GM23248 (cell line): ENCODE data around the gene CBY1.

Experiments used
- EZH2 ChIP-seq: fragments of 200-600 bp; sonication (generic); IDR thresholded peaks from 2 replicates; pipeline ENCODE4 v1.6.1; 2018; ENCODE audit warnings: antibody characterized with exemption, mild to moderate bottlenecking; ENCODE audit not compliant: insufficient read depth, poor library complexity, severe bottlenecking
- EZH2phosphoT487 ChIP-seq: fragments of 200-600 bp; sonication (generic); IDR thresholded peaks from 2 replicates; pipeline ENCODE4 v1.6.1; 2018; ENCODE audit warnings: antibody characterized with exemption, moderate library complexity, mild to moderate bottlenecking, low read depth; ENCODE audit not compliant: insufficient read depth

GRCh38 chr22:38699784-38700183, 43.3 kb downstream of the CBY1 start:
- TF ChIP-seq EZH2, result no peak
- TF ChIP-seq EZH2phosphoT487, result no peak
